Progenitor cell of endocrine pancreas (in vitro differentiated cells): ENCODE data around the gene TMEM269. TPM values are rescaled to one million over a fixed set of nuclear protein-coding genes. Genes with fewer than 3 reads are reported as not detected.
"Not testable (repeated sequence)": the region's sequence is repeated elsewhere in the genome, so short reads cannot be mapped to it uniquely, and the experiment has no call there.

Source experiments
- DNase-seq: peaks from one replicate; pipeline ENCODE4 v3.0.0; 2021; ENCODE audit warnings: low spot score; ENCODE audit not compliant: unreplicated experiment
- H3K27ac Mint-ChIP-seq: 2 replicates; pipeline ENCODE4 v1.8.0; 2021; ENCODE audit warnings: mild to moderate bottlenecking, moderate library complexity, mixed read lengths
- H3K27me3 Mint-ChIP-seq: 2 replicates; pipeline ENCODE4 v1.8.0; 2021; ENCODE audit warnings: mixed read lengths
- H3K36me3 Mint-ChIP-seq: 2 replicates; pipeline ENCODE4 v1.8.0; 2022; ENCODE audit warnings: mixed read lengths; ENCODE audit not compliant: insufficient read depth
- H3K4me1 Mint-ChIP-seq: 2 replicates; pipeline ENCODE4 v1.8.0; 2021; ENCODE audit warnings: low read depth, mixed read lengths
- H3K4me3 Mint-ChIP-seq: 2 replicates; pipeline ENCODE4 v1.8.0; 2021; ENCODE audit warnings: low read depth, mild to moderate bottlenecking, moderate library complexity, mixed read lengths
- H3K9me3 Mint-ChIP-seq: 2 replicates; pipeline ENCODE4 v1.8.0; 2021; ENCODE audit warnings: low read depth, mixed read lengths
- total RNA-seq: library from RNA; stranded (reverse); gene quantifications from 2 replicates; pipeline ENCODE4 v1.2.1, GENCODE V29; 2021
- TF ChIP-seq, protein P1 (sequence below): fragments of 200-600 bp; sonication (generic); IDR thresholded peaks from one replicate; pipeline ENCODE4 v1.5.0; 2021; ENCODE audit warnings: antibody characterized with exemption, mild to moderate bottlenecking; ENCODE audit not compliant: unreplicated experiment

Gene TMEM269
- total RNA-seq, 1 donor from 2014 or later: 0.48 TPM

DNA sequence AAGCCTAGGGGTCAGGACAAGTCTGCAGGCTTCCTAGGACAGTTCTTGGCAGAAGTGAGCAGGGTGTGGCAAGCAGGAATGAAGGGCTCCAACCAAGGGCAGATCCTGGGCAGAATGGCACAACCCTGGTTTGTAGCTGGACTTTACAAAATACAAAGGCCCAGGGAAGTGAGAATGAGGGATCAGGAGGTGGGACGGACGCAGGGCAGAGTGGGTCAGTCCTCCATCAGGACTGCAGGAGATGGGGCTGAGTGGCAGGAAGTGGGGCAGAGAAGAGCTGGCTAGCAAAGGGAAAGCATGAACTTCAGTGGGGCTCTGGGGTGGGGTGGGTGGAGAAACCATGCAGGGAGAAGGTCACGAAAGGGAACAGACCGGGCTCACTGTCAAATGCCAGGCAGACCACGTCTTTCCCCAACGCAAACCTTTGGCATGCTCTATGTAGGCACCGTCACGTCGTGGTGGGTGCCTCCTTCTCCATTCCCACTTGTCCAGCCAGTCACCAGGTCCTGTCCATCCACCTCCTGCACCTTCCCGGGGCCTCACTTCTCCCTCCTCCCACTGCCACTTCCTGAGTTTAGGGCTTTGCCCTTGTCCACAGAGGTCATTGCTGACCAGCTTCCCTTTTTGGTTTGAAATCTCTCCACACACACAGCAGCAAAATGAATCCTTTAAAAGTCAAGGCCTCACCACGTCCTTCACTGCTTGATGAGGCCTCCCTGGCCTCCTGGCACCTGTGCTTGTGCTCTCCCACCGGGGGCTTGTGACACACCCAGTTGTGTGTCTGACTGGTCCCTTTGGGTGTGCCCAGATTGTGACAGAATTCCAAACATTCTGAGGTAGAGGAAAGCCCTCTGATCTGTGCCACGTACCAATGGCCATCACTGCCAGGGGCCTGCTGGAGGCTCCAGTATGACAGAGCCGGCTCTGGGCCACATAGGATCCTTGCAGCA lies 36.1 kb upstream of the TMEM269 start:
- DNase-seq: no peak
- H3K36me3 Mint-ChIP-seq: peaks cover 37% of the 10 kb centered on the region
- TF ChIP-seq, protein P1, sequence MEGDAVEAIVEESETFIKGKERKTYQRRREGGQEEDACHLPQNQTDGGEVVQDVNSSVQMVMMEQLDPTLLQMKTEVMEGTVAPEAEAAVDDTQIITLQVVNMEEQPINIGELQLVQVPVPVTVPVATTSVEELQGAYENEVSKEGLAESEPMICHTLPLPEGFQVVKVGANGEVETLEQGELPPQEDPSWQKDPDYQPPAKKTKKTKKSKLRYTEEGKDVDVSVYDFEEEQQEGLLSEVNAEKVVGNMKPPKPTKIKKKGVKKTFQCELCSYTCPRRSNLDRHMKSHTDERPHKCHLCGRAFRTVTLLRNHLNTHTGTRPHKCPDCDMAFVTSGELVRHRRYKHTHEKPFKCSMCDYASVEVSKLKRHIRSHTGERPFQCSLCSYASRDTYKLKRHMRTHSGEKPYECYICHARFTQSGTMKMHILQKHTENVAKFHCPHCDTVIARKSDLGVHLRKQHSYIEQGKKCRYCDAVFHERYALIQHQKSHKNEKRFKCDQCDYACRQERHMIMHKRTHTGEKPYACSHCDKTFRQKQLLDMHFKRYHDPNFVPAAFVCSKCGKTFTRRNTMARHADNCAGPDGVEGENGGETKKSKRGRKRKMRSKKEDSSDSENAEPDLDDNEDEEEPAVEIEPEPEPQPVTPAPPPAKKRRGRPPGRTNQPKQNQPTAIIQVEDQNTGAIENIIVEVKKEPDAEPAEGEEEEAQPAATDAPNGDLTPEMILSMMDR: no peak
- H3K27ac Mint-ChIP-seq: peak overlapping the region; percentile 9
- no peaks in the 10 kb centered on the region for H3K4me1 Mint-ChIP-seq
- H3K9me3 Mint-ChIP-seq: peaks cover 16% of the 10 kb centered on the region
- H3K27me3 Mint-ChIP-seq: no peaks in the 10 kb centered on the region
- no peak overlapping the region for H3K4me3 Mint-ChIP-seq

GRCh38 chr1:42750041-42750440 lies 34.8 kb upstream of the TMEM269 start:
- Mint-ChIP-seq H3K36me3 (peaks cover 46% of the 10 kb centered on the region), H3K27ac (no peak overlapping the region), H3K27me3 (no peaks in the 10 kb centered on the region), H3K9me3 (peaks cover 16% of the 10 kb centered on the region), H3K4me1 (no peaks in the 10 kb centered on the region), H3K4me3 (no peak overlapping the region)
- TF ChIP-seq, protein P1: no peak
- DNase-seq: no peak

- not testable (repeated sequence) for H3K4me1 Mint-ChIP-seq, DNase-seq, H3K4me3 Mint-ChIP-seq, H3K27me3 Mint-ChIP-seq
- peak overlapping the region; percentile 3 for H3K27ac Mint-ChIP-seq
- peaks cover 54% of the 10 kb centered on the region for H3K36me3 Mint-ChIP-seq
- peaks cover 16% of the 10 kb centered on the region for H3K9me3 Mint-ChIP-seq
Observed at GRCh38 chr1:42751511-42752070, 33.2 kb upstream of the TMEM269 start.

GRCh38 chr1:42752284-42752683 lies 32.5 kb upstream of the TMEM269 start:
- Mint-ChIP-seq H3K4me1 (no peaks in the 10 kb centered on the region), H3K4me3 (no peak overlapping the region)
- TF ChIP-seq, protein P1: no peak

DNA sequence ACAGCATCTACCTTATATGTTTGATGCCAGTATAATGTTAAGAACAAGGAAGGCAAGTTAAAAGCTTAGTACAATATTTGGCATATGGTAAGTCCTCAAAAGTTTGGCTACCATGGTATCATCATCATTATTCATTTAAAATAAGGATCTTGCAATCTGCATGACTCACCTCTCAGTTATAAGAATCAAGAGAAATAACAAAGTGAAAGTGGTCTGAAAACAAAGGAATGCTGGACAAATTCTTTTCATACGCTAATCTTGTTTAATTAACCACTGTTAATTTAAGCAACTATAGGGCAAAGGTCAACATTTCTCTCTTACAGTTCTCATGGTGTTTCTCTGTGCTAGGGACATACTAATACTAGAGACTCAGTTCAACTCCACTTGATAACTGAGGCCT lies 31.7 kb upstream of the TMEM269 start:
- Mint-ChIP-seq H3K27ac (no peak overlapping the region), H3K4me3 (no peak overlapping the region), H3K4me1 (no peaks in the 10 kb centered on the region), H3K27me3 (no peaks in the 10 kb centered on the region), H3K9me3 (peaks cover 16% of the 10 kb centered on the region), H3K36me3 (peaks cover 58% of the 10 kb centered on the region)
- DNase-seq: no peak
- TF ChIP-seq, protein P1: no peak

More at GRCh38 chr1:42752284-42752683, 32.5 kb upstream of the TMEM269 start:
- H3K27me3 Mint-ChIP-seq: no peaks in the 10 kb centered on the region
- no peak overlapping the region for H3K27ac Mint-ChIP-seq
- DNase-seq: no peak
- H3K9me3 Mint-ChIP-seq: peaks cover 16% of the 10 kb centered on the region
- H3K36me3 Mint-ChIP-seq: peaks cover 56% of the 10 kb centered on the region
